Dedifferentiated amniotic fluid mesenchymal stem cell (primary cell): ENCODE measurements around the gene SLC12A7.
"Not testable (repeated sequence)": the region's sequence is repeated elsewhere in the genome, so short reads cannot be mapped to it uniquely, and the experiment has no call there.

Experiments used
- DNase-seq: peaks from one replicate; pipeline ENCODE4 v3.0.0-alpha.2; 2016; ENCODE audit errors: extremely low spot score

Gene SLC12A7

DNA sequence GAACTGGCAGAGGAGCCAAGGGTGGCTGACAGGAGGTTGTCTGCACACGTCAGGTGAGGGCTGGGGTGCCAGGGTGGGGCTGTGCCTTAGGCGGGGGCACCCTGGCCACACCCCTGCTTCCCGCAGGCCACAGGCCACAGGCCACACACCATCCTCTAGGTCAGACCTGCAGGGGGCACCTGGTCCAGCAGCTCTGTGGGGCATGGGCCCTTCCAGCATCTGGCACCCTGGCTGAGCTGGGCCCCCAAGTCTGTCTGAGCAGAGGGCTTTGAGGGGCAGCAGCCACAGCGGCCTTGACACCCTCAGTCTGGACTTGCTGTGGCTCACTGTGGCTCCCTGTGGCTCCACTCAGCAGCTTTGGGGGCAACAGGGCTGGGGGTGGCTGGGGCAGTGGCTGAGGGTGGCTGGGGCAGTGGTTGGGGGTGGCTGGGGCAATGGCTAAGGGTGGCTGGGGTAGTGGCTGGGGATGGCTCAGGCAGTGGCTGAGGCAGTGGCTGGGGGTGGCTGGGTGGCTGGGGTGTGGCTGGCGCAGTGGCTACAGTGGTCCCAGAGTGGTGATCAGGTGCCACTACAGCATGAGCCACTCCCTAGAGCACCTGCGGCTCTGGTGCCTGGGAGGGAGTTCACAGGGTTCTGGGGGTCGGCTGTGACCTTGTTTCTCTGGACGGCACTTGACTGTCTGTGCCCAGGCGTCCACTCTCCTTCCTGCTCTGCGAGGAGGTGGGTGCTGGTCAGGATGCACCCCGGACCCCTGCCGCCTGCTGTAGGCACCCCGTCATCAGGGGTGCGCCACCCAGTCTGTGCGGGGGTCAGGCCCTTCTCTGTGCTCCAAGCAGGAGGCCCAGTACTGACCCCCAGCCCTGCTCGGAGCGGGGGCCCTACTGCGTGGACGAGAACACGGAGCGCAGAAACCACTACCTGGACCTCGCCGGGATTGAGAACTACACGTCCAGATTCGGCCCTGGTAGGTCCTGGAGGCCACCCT lies 76.2 kb downstream of the SLC12A7 start:
- no peak for DNase-seq

- no peak for DNase-seq
Observed at GRCh38 chr5:1034986-1035385, 76.9 kb downstream of the SLC12A7 start.

DNA sequence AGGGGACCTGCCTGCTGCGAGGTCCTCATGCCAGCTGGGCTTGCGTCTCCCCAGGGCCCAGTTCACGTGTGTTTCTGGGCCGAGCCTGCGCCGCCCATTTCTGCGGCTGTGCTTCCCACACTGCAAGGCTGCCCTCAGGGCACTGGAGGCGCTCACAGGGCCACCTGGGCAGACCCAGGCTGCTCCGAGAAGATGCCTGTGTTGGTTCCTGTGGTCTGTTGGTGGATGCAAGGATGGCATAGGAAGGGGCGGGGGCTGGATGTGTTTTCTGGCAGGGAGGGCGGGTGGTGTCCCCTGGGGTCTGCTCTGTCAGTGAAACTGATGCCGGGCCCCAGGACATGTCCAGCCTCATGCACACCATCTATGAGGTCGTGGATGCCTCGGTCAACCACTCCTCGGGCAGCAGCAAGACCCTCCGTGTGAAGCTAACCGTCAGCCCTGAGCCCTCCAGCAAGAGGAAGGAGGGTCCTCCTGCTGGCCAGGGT lies 77.4 kb downstream of the SLC12A7 start:
- no peak for DNase-seq

- DNase-seq: no peak
Observed at GRCh38 chr5:1033606-1034420, 78.0 kb downstream of the SLC12A7 start.

DNA sequence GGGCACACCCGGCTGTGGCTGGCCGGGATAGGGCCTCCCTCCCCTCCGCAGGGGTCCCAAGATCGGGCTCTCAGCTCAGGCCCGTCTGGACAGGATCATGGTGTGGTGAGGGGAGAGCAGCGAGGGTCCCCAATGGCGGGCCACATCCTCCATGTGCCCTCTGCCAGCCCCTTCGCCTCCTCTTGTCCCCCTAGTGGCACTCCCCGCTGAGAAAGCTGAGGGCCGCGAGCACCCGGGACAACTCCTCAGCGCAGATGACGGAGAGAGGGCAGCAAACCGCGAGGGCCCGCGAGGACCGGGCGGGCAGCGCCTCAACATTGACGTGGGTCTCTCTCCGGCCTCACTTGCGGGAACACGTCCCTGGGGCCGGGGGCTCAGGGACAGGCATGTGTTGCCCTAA lies 78.7 kb downstream of the SLC12A7 start:
- DNase-seq: no peak

DNA sequence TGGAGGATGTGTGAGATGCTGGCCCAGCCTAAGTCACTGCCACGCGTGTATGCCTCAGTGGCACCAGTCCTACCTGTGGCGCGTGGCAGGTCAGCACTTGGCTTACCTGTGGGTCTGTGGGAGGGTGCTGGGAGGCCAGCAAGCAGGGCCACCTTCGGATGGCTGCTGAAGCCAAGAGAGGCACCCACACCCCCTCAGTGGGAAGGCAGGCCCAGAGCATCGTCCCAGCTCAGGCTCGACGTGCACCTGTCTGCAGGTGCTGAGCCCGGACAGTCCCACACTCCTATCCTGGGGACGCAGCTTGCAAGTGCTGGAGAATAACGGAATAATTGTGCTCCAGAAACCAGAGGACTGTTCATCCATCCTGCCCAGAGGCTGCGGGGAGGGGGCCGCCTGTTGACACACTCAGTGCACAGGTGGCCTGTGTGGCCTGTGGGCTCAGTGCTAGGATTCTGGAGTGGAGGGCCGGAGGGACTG lies 79.3 kb downstream of the SLC12A7 start:
- DNase-seq: no peak

DNA sequence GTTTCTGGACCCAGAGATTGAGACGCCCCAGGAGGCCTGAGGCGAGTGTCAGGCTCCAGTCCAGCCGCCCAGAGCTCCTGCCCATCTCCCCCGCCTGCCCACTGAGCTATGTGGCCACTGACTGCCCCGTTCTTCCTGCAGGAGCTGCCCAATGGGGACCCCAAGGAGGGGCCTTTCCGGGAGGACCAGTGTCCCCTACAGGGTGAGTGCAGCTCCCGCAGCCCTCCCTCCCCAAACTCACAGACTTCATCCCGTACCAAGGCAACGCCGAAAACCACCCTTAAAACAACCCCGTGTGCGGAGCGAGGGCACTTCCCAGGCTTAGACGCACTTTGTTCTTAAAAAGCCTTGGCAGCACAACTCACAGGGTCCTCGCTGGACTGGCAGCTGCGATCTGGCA lies 79.9 kb downstream of the SLC12A7 start:
- no peak for DNase-seq

GRCh38 chr5:1031306-1031959 lies 80.4 kb downstream of the SLC12A7 start:
- no peak for DNase-seq

DNA sequence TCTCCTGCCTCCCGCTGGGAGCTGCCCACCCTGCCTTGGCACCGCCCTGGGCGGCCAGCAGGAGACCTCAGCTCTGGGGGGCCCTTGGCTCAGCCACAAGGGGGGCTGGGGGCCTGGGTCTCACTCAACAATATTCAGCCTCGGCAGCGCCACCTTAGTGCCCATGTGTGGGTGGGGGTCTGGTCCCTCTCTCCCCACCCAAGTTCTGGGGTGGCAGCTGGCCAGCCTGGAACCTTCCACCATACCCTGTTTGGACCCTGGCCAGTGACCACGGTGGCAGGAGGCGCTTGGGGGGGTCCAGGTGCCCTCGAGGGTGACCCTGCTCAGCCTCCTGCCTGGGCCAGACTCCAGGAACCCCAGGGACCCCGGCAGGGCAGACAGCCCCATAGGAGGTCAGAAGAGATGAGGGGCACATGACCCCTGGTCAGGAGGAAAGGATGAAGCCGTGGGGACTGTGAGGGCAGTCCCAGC lies 81.0 kb downstream of the SLC12A7 start:
- no peak for DNase-seq

DNA sequence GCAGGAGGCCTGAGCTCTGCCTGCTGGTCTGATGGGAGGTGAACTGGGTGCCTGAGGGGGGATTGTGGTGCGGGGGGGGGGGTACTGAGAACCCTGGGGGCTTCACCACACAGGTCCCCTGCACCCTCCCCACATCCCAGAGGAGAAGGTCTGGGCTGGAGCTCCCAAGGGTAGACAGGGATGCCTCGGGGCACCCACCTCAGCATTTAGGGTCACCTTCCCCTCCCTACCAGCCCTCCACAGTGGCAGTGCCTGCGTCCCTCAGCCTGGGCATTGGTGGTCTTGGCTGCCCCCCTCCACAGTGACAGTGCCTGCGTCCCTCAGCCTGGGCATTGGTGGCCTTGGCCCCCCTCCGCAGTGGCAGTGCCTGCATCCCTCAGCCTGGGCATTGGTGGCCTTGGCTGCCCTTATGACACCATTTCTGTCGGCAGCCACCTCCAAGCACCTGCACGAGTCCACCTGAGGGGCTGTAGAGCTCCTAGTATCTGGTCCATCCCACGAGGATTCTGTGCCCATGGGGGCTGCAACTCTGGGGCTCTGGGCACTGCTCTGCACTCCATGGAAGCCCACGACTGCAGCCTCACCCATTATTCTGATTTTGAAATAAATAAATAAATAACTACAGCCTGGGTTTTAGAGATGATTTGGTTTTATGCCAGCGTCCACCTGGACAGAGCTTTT lies 81.8 kb downstream of the SLC12A7 start:
- no peak for DNase-seq

DNA sequence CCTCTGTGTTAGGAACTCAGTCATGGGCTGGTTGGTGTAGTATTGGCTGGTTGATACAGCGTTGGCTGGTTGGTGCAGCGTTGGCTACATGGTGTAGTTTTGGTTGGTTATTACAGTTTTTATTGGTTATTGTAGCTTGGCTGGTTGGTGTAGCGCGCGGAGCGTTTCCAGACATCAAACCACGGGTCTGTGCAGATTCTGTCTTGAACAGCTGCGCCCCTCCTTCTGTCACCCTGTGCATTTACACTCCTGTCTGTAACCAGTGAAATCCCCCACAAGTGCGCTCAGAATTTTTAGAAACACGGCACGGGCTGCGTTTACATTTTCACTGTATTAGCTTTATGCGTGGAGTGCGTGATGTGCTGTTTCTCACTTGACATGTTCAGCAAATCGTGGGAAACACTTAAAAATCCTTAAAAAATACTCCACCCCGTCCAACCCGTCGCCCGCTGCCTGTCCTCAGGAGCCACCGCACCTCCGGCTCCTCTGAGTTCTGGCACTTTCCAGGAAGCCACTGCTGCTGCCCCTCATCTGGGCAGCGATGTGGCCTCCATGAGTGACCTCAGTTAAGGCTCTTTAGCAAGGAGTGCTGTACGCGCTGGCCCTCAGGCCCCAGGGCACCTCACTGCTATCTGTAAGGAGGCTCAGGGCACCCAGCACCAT lies 82.5 kb downstream of the SLC12A7 start:
- no peak for DNase-seq

DNA sequence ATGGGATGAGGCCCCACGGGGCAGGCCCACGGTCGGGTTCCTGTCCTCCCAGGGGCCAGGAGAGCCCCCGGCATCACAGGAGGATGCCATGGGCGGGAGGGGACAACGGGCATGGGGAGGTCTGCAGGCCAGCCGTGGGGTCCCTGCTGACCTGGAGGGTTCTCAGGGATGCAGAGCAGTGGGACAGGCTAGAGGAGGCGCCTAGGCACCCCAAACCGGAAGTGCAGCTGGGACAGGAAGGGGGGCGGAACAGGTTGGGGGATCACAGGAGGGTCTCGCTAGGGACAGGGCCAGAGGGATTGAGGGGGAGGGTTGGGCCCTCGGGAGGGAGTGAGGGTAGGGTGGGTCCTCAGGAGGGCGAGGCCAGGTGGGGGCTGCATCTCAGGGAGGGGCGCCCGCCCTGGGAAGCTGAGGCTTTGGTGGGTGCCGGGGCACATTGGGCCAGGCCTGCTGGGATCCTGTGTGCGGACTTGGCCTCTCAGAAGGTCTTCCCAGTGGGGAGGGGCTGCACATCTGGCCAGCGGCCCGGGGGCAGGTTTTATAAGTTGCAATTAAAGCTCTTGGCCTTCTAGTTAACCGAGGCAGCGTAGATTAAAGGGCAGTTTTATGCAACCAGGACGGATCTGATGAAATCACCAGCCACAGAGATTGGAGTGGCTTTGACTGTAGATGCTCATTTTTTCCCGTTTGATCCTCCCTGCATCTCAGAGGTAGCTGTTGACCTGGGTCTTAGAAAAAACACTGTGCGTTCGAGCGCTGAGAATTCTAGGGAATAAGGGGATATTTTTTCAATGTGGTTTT lies 83.2 kb downstream of the SLC12A7 start:
- DNase-seq: no peak

DNA sequence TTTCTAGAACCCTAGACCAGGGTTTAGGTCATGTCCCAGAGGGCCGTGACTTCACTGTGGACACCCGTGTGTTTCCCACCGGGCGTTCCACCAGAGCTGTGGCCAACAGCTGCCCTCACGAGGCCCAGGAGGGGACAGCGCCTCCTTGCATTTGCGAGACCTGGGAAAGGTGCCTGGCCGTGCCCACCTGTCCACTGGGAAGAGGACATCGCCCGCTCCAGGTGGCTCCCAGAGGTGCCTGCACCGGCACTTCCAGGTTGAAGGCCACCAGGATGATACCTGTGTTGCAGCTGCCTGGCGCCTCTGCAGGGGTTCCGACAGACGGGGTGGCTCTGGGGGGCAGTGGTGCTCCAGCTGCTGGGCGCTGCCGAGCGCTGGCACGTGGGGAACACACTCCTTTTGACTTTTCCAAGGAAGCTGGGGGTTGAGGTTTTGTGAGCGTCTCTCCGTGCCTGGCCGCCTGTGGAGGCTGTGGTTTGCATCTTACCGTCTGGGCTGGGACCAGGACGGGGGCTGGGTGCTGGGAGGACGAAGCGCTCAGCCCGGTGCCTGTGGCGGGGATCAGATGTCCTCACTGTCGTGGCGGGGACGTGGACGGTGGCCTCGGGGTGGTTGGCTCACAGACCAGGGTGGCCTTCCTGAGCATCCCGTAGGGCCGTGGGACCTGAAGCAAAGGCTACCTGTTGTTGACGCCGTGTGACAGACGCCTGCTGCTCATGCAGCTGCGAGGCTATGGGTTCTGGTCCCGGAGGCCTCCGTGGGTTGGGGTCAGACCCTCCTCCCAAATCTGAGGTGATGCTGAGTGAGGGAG lies 84.0 kb downstream of the SLC12A7 start:
- DNase-seq: no peak

GRCh38 chr5:1026700-1027621 lies 84.9 kb downstream of the SLC12A7 start:
- DNase-seq: no peak

- DNase-seq: not testable (repeated sequence)
Observed at GRCh38 chr5:1021969-1022336, 89.9 kb downstream of the SLC12A7 start.

GRCh38 chr5:1021136-1021968 lies 90.5 kb downstream of the SLC12A7 start:
- DNase-seq: no peak

DNA sequence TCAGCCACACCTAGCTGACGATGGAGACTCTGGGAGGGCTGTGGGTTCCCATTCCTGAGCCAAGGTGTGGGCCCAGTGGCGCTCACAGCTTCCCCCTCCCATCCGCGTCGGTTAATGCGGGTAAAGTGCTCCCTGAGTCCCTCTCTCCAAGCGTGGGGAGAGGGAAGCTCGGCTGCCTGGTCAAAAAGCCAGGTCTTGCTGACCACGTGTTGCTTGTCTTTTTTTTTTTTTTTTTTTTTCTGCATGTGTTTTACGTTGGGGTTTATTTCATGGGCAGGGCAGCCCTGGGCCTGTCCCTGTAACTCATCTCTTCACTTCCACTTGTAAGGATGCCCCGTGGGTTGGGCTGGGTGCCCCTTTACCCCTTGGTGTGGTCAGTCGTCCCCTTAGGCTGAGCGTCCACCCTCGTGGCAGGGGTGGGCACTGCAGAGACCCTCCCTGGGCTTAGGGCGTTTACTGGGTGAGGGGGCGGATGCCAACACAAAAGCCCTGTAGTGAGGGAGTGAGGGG lies 91.4 kb downstream of the SLC12A7 start:
- DNase-seq: no peak
